Duodenal mucosa (tissue), 2 donors: ENCODE results near the gene ZNF692.
"Not testable (repeated sequence)": the region's sequence is repeated elsewhere in the genome, so short reads cannot be mapped to it uniquely, and the experiment has no call there.

Experiments
- H3K27ac ChIP-seq: one replicate; pipeline ENCODE4 v1.7.0; 2013; ENCODE audit warnings: low read depth, low read length
- H3K27me3 ChIP-seq, 2 donors: one replicate each; pipeline ENCODE4 v1.7.0; 2013; ENCODE audit warnings: low read length in 2 of 2, control low read depth in 1 of 2; ENCODE audit not compliant: insufficient read depth in 2 of 2, control insufficient read depth in 1 of 2
- H3K36me3 ChIP-seq, 2 donors: one replicate each; pipeline ENCODE4 v1.7.0; 2013; ENCODE audit warnings: low read length in 2 of 2, control low read depth in 1 of 2; ENCODE audit not compliant: insufficient read depth in 2 of 2, control insufficient read depth in 1 of 2
- H3K4me1 ChIP-seq, 2 donors: one replicate each; pipeline ENCODE4 v1.7.0; 2013; ENCODE audit warnings: low read length in 2 of 2, control low read depth in 1 of 2; ENCODE audit not compliant: insufficient read depth in 2 of 2, control insufficient read depth in 1 of 2
- H3K4me3 ChIP-seq, 2 donors: one replicate each; pipeline ENCODE4 v1.7.0; 2013; ENCODE audit warnings: low read length in 2 of 2, low read depth in 1 of 2
- H3K9ac ChIP-seq, 2 donors: one replicate each; pipeline ENCODE4 v1.7.0; 2013; ENCODE audit warnings: low read length in 2 of 2, low read depth in 1 of 2
- H3K9me3 ChIP-seq, 2 donors: one replicate each; pipeline ENCODE4 v1.7.0; 2013; ENCODE audit warnings: low read length in 2 of 2, control low read depth in 1 of 2; ENCODE audit not compliant: control insufficient read depth in 1 of 2

ZNF692 gene

DNA sequence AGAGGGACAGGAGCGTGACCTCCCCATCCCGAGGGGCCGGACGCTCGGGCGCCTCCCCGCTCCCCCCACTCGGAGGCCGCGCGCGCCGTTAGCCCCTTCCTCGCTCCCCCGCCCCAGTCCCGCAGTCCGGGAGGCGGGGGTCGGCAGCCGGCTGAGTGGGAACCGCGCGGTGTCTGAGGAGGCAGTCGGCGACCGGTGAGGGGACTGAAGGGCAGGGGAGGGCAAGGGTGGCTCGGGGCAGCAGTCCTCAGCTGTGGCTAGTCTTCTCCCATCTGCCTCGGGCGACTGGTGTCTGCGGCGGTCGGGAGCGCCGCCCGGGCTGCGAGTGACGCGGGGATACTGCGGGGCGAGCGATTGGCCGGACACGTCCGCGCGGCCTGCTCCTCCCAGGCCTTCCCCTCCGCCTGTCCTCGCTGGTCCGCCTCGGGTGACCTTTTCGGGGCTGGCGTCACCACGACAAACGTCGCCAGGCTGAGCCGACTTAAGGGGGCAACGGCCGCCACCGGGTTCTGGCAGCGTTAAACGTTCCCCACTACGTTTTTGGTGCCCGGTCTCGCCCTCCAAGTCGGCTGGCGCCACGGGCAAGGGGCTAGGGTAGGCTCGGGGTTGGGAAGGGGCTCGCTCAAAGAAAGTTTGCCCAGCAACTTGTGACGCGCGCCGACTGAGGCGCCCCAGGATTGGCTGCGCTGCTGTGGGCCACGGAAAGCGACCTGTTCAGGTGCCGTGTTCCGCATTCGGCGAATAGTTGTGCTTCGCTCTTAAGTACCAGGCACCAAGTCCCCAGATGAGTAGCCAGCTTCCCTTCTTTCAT lies 20.3 kb downstream of the ZNF692 start:
- Histone ChIP-seq H3K9me3 (no peaks in the 10 kb centered on the region), H3K4me1 (peaks cover 6 to 34% of the 10 kb centered on the region in 2 donors), H3K4me3 (peak overlapping the region; percentile 83 to 91), H3K27ac (peak overlapping the region; percentile 100), H3K27me3 (no peaks in the 10 kb centered on the region), H3K9ac (peak overlapping the region; percentile 92 to 99), H3K36me3 (peaks cover 0 to 8% of the 10 kb centered on the region in 2 donors)

DNA sequence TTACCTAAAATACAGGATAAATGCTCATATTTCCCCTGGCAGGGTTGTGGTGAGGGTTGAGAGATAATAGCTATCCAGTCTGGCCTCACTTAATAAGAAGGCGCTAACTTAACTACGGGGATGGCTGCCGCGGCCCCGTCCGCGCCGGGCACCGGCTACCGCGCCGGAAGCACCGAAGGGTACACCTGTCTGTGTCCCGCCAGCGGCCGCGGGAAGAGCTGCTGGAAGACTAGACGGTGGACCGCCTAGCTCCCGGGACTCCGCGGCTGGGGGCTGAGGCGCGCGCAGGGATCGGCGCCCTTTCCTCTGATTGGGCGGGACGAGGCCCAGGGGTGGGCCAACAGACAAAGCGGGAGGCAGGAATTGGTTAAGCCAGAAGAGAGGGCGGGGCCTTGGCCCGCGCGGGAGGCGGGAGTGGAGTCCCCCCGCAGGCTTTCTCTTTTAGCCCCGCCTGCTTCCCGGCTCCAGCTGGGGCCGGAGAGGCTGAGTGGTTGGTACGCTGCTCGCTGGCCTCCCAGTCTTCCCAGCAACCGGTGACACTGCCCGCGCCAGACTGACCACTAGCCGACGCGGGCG lies 21.0 kb downstream of the ZNF692 start, which contains the start of gene ZNF672:
ZNF672 (plus strand) TSS at position 444 of the 576 bp plus-strand sequence. CDS start 9,051 bp downstream, outside the sequence.
- Histone ChIP-seq H3K36me3 (peaks cover 0 to 3% of the 10 kb centered on the region in 2 donors), H3K27ac (peak within 1 kb of the TSS; percentile 100), H3K4me1 (peaks cover 6 to 34% of the 10 kb centered on the region in 2 donors), H3K27me3 (no peaks in the 10 kb centered on the region), H3K9me3 (no peaks in the 10 kb centered on the region), H3K9ac (peak within 1 kb of the TSS; percentile 92 to 99), H3K4me3 (peak within 1 kb of the TSS; percentile 83 to 91)

DNA sequence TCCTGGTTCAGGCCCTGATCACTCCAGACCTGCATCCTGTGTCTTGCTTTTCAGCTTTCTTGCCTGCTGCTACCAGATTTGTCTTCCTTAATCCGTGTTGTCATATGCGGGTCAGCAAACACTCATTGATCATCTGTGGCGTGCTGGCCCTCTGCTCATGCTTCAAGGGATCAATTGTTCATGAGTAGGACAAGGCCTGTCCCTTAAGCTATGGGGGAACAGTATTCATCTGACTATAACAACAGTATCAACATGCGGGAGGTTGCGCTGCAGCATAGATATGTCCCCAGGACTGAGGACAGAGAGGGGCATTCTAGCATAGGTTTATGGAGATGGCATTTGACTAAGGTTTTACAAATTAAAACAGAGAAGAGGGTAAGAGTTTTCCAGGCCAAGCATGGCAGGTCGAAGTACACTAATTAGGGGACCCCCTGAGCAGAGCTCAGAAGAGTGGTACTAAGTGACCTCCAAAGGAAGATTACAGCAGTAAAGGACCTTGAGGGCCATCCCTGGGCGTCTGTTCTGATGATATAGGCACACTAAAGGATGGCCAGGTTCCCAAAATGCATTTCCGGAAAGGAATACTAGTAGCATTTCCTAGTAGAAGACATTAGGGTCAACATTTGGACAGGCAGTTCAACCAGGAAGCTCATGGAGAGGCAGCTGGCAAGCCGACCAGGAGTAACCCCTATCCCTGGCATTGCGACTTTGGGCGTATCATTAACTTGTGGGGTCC lies 21.7 kb downstream of the ZNF692 start:
- Histone ChIP-seq H3K4me3 (peak overlapping the region; percentile 79 to 80), H3K27me3 (no peaks in the 10 kb centered on the region), H3K4me1 (peaks cover 6 to 34% of the 10 kb centered on the region in 2 donors), H3K27ac (peak overlapping the region; percentile 86), H3K9me3 (no peaks in the 10 kb centered on the region), H3K9ac (peak overlapping the region; percentile 69 to 92), H3K36me3 (no peaks in the 10 kb centered on the region)

DNA sequence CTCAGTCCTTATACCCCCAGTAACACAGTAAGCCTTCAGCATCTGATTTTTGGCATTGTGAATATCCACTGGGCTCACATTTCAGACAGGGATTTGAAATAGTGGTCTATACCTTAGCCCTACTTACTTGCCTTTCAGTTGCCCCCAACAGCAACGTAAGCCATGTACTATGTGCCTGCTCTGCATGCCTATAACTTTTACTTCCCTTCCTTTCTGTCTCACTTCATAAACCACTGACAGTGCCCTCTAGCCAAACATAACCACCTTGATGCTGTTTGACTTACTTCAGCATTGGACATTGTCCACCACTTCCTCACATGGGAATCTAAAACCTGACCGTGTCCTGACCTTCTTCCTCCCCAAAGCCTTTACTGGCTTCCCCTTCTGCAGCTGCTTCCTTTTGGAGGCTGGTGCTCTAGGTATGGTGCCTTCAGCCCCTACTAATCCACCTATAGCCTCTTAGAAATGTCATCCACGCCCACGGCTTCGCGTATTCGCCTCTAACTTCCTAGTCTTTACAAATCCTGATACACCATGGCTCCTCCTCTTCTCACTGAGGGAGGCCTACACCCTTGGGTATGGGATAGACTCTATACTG lies 24.4 kb downstream of the ZNF692 start:
- Histone ChIP-seq H3K4me3 (no peak overlapping the region), H3K4me1 (peaks cover 6 to 14% of the 10 kb centered on the region in 2 donors), H3K9ac (no peak overlapping the region), H3K36me3 (no peaks in the 10 kb centered on the region), H3K27me3 (no peaks in the 10 kb centered on the region), H3K9me3 (no peaks in the 10 kb centered on the region), H3K27ac (no peak overlapping the region)

DNA sequence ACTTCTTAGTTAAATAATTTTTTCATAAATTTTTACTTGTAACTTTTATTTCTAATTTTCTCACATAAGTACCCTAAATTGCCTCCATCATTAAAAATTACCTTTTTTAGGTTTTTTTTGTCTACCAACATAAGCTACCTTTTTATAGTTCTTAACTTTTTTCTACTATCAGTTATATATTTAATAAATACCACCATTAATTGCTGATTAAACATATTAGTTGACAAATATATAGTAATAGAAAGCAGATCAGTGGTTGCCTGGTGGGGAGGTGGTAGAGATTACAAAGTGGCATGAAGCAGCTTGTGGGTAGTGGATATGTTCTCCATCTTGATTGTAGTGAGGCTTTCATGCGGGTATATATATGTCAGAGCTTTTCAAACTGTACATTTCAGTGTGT lies 27.0 kb downstream of the ZNF692 start:
- H3K9me3 ChIP-seq: no peaks in the 10 kb centered on the region
- no peaks in the 10 kb centered on the region for H3K36me3 ChIP-seq
- H3K4me1 ChIP-seq: peaks cover 2 to 7% of the 10 kb centered on the region in 2 donors
- no peak overlapping the region for H3K27ac ChIP-seq
- no peaks in the 10 kb centered on the region for H3K27me3 ChIP-seq
- no peak overlapping the region for H3K9ac ChIP-seq
- no peak overlapping the region for H3K4me3 ChIP-seq

DNA sequence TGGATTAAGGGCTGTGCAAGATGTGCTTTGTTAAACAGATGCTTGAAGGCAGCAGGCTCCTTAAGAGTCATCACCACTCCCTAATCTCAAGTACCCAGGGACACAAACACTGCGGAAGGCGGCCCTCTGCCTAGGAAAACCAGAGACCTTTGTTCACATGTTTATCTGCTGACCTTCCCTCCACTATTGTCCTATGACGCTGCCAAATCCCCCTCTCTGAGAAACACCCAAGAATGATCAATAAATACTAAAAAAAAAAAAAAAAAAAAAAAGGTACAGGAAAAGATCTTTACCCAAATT lies 28.2 kb downstream of the ZNF692 start:
- H3K9ac ChIP-seq, H3K4me1 ChIP-seq, H3K36me3 ChIP-seq, H3K27me3 ChIP-seq, H3K27ac ChIP-seq, H3K9me3 ChIP-seq, H3K4me3 ChIP-seq: not testable (repeated sequence)

DNA sequence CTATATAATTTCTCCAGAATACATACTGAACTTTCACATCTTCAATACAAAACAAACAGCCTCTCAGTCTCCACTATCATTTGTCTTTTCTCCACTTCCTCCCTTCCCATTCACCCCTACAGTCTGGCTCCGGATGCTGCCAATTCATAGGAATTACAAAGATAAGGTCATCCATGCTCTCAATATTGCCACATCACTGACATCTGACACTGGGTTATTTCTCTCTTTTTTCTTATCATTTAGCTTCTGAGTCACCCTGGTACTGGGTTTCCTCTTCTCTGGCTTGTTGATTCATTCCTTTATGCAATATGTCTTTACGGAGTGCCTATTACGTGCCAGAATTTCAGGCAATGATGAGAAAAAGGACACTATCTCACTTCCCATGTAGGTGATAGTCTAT lies 30.0 kb downstream of the ZNF692 start:
- Histone ChIP-seq H3K9me3 (no peaks in the 10 kb centered on the region), H3K4me3 (no peak overlapping the region), H3K27me3 (no peaks in the 10 kb centered on the region), H3K4me1 (peaks cover 22 to 23% of the 10 kb centered on the region in 2 donors), H3K27ac (no peak overlapping the region), H3K9ac (no peak overlapping the region), H3K36me3 (peaks cover 5 to 7% of the 10 kb centered on the region in 2 donors)

DNA sequence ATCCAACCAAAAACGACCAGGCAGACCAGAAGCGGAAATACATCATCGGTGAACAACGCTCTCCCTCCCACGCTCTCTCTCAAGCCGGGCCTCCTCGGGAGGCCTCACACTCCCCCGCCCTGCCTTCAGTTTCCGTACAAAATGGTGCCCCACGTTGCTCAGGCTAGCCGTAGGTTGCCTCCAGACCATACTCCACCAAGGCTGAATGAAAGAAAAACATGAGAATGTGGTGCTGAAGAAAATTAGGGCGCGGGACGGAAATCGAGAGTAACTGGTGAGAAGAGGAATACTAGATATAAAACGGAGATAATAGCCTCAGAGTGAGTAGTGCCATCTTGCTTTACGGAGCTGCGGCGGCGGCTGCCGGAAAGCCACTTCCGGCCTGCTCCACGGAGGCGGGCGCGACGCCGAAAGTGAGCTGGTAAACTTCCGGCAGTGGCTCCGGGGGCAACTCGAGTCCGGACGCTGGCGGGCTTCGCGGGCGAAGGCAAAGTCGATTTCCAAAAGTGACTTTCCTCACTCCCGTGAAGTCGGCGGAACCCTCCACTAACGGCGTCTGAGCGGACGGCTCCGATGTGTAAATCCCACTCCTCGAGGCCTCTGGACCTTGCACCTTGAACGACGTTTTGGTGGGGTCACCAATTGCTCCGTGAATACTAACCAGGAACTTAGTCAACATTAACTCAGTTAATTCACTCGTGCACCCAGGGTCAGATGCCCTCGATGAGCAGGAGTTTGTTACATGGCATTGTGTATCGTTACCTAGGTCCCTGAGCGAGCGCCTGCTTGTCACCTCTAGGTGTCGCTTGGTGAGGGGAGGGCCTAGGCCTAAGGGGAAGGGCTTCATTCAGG lies 32.8 kb downstream of the ZNF692 start, which contains the start of gene SH3BP5L:
SH3BP5L (minus strand) TSS at position 7 of the 852 bp plus-strand sequence. CDS start 980 bp downstream, outside the sequence.
- peak within 1 kb of the TSS; percentile 74 to 99 for H3K4me3 ChIP-seq
- H3K36me3 ChIP-seq: peaks cover 8 to 21% of the 10 kb centered on the region in 2 donors
- H3K27me3 ChIP-seq: no peaks in the 10 kb centered on the region
- no peaks in the 10 kb centered on the region for H3K9me3 ChIP-seq
- peak within 1 kb of the TSS; percentile 74 to 98 for H3K9ac ChIP-seq
- H3K4me1 ChIP-seq: peaks cover 41 to 45% of the 10 kb centered on the region in 2 donors
- peak within 1 kb of the TSS; percentile 96 for H3K27ac ChIP-seq

DNA sequence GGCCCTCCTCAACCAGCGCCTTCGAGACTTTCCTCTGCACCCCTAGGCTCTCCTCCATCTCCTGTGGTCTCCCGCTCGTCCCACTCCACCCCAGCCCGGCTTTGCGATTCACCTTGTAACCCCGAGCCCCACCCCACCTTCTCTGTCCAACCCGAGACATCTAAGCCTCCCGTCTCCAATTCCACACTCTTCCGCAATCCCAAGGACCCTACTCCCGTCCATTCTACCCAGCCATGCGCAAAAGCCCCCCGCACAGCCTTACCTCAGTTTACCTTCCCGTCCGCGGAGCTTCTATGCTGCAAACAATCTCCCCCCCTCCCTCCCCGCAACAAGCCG lies 33.3 kb downstream of the ZNF692 start:
- Histone ChIP-seq H3K27ac (peak overlapping the region; percentile 96), H3K4me1 (peaks cover 41 to 45% of the 10 kb centered on the region in 2 donors)

More for the DNA sequence above, 33.3 kb downstream of the ZNF692 start:
- H3K9ac ChIP-seq: peak overlapping the region; percentile 74 to 98
- H3K27me3 ChIP-seq: no peaks in the 10 kb centered on the region
- H3K9me3 ChIP-seq: no peaks in the 10 kb centered on the region
- peak overlapping the region; percentile 74 to 99 for H3K4me3 ChIP-seq
- peaks cover 8 to 27% of the 10 kb centered on the region in 2 donors for H3K36me3 ChIP-seq
